Loucy (cell line): Measurements from ENCODE around the gene DCP2.

Source experiments
- CTCF ChIP-seq: fragments of 200-600 bp; sonication (generic); conservative IDR thresholded peaks from 2 replicates; pipeline ENCODE4 v1.5.1; 2014; ENCODE audit warnings: mild to moderate bottlenecking, antibody characterized with exemption, low read length
- EZH2phosphoT487 ChIP-seq: fragments of 200-600 bp; IDR thresholded peaks from 2 replicates; pipeline ENCODE4 v1.6.1; 2018; ENCODE audit warnings: antibody characterized with exemption, mild to moderate bottlenecking, moderate library complexity, borderline replicate concordance

GRCh38 chr5:113056988-113057387 is 80.4 kb downstream of the DCP2 start:
- TF ChIP-seq CTCF = no peak
- TF ChIP-seq EZH2phosphoT487 = no peak
